Stimulated activated CD8-positive, alpha-beta memory T cell treated with anti-CD3 and anti-CD28 coated beads, Interleukin-15, amount 100 ng/mL, for 4 hours (primary cell): ENCODE data around the gene BMP10.

Experiments
- DNase-seq, 2 donors: peaks; one replicate each; pipeline ENCODE4 v3.0.0-alpha.2; 2020; ENCODE audit warnings: low read depth in 2 of 2

Gene BMP10

DNA sequence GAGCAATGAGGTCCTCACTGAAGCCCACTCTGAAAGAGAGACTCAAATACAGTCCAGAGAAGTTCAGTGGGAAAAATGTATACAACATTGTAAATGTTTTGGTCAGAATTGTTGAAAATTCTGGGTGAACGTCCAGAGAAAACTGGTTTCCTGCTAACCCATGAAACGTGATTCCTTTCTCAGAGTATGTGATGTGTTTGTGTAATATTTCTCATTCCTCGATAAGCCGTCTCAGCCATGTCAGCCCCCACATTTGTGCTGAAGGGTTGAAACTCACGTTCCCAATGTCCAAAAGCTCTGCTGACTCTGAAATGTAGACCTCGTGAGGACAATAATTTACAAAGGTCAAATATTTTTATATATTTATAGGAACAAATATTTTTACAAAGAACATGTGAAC lies 51.6 kb downstream of the BMP10 start:
- no peak for DNase-seq

DNA sequence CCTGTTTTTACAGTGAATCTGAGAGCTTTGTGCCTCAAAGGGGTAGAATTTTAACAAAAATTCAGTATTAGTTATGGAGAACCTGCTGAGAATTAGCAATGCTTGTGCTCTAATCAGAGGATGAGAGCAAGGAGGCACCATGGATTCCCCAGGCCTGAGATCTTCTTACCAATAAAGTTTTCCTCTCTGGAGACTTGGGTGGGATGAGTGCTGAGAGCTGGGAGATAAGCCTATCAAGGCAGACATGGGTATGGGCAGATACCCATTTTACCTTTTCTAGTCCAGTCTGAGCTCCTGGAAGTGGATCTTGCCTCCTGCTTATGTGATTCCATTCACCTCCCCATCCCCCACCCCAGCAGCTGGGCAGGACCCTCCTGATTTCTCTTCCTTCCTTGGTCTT lies 53.9 kb downstream of the BMP10 start:
- DNase-seq: no peak
